Central memory CD8-positive, alpha-beta T cell (primary cell): Measurements from ENCODE around the gene MCM3AP.

Experiments
- ATAC-seq: fragments of 150-1000 bp; cut with Tn5 transposase; replicated peaks from 2 replicates; pipeline ENCODE4 v1.10.0; 2022; ENCODE audit warnings: mild to moderate bottlenecking, moderate FRiP score, moderate number of reproducible peaks; ENCODE audit not compliant: poor library complexity, severe bottlenecking; ENCODE audit errors: extremely low read depth
- DNase-seq, 2 donors: peaks; one replicate each; pipeline ENCODE4 v3.0.0; 2021; ENCODE audit warnings: low spot score in 2 of 2
- H3K27ac Mint-ChIP-seq: one replicate; pipeline ENCODE4 v1.8.0; 2022; ENCODE audit warnings: low read depth, mild to moderate bottlenecking, moderate library complexity, mixed read lengths
- H3K27me3 Mint-ChIP-seq: one replicate; pipeline ENCODE4 v1.8.0; 2022; ENCODE audit warnings: mixed read lengths
- H3K36me3 Mint-ChIP-seq: one replicate; pipeline ENCODE4 v1.8.0; 2022; ENCODE audit warnings: mild to moderate bottlenecking, moderate library complexity, mixed read lengths; ENCODE audit not compliant: insufficient read depth
- H3K4me1 Mint-ChIP-seq: one replicate; pipeline ENCODE4 v1.8.0; 2022; ENCODE audit warnings: mixed read lengths
- H3K4me3 Mint-ChIP-seq: one replicate; pipeline ENCODE4 v1.8.0; 2022; ENCODE audit warnings: mild to moderate bottlenecking, moderate library complexity, mixed read lengths
- H3K9me3 Mint-ChIP-seq: one replicate; pipeline ENCODE4 v1.8.0; 2022; ENCODE audit warnings: mixed read lengths

The MCM3AP gene

GRCh38 chr21:46301759-46302158, 16.3 kb upstream of the MCM3AP start:
- Mint-ChIP-seq H3K9me3 (no peaks in the 10 kb centered on the region), H3K36me3 (peaks cover 2% of the 10 kb centered on the region), H3K27me3 (no peaks in the 10 kb centered on the region), H3K4me3 (no peak overlapping the region), H3K27ac (no peak overlapping the region), H3K4me1 (no peaks in the 10 kb centered on the region)
- ATAC-seq (no peak), DNase-seq (no peak)

- no peaks in the 10 kb centered on the region for H3K9me3 Mint-ChIP-seq
- H3K4me1 Mint-ChIP-seq: no peaks in the 10 kb centered on the region
- no peak overlapping the region for H3K4me3 Mint-ChIP-seq
- H3K27ac Mint-ChIP-seq: no peak overlapping the region
- DNase-seq (no peak), ATAC-seq (no peak)
- no peaks in the 10 kb centered on the region for H3K27me3 Mint-ChIP-seq
- peaks cover 3% of the 10 kb centered on the region for H3K36me3 Mint-ChIP-seq
Measured at GRCh38 chr21:46299167-46299566, 13.8 kb upstream of the MCM3AP start.

DNA sequence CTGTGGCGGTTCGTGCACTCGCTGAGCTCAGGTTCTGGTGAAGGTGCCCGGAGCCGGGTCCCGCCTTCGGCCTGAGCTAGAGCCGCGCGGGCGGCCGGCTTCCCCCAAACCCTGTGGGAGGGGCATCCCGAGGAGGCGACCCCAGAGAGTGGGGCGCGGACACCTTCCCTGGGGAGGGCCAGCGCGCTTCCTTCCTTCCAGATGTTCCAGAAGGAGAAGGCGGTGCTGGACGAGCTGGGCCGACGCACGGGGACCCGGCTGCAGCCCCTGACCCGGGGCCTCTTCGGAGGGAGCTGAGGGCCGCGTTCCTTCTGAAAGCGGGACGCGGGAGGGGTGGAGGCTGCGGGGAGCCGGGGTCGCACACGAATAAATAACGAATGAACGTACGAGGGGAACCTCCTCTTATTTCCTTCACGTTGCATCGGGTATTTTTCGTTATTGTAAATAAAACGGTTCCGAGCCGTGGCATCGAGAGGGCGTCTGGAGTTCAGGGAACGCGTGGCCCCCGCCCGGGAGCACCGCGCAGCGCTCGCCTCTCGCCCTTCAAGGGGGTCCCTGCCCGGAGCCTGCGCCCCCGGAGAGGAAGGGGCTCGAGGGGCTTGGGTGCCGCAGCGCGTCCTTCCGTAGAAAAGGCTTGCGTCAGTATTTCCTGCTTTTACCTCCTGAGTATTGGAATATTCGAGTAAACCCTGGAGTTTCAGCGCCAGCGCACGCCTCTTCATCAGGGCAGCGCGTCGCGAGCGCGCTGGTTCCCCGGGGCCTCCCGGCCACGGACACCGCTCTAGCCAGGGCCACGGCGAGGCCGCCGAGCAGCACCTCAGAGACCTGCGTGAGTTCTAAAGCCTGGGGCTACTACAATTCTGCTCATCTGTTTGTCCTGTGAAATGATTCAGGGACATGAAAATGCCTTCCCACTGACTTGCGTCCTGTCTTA, 12.2 kb upstream of the MCM3AP start:
- Mint-ChIP-seq H3K9me3 (no peaks in the 10 kb centered on the region), H3K4me3 (peak overlapping the region; percentile 63), H3K27ac (peak overlapping the region; percentile 8), H3K36me3 (peaks cover 3% of the 10 kb centered on the region), H3K27me3 (no peaks in the 10 kb centered on the region), H3K4me1 (no peaks in the 10 kb centered on the region)
- ATAC-seq: no peak
- no peak for DNase-seq

DNA sequence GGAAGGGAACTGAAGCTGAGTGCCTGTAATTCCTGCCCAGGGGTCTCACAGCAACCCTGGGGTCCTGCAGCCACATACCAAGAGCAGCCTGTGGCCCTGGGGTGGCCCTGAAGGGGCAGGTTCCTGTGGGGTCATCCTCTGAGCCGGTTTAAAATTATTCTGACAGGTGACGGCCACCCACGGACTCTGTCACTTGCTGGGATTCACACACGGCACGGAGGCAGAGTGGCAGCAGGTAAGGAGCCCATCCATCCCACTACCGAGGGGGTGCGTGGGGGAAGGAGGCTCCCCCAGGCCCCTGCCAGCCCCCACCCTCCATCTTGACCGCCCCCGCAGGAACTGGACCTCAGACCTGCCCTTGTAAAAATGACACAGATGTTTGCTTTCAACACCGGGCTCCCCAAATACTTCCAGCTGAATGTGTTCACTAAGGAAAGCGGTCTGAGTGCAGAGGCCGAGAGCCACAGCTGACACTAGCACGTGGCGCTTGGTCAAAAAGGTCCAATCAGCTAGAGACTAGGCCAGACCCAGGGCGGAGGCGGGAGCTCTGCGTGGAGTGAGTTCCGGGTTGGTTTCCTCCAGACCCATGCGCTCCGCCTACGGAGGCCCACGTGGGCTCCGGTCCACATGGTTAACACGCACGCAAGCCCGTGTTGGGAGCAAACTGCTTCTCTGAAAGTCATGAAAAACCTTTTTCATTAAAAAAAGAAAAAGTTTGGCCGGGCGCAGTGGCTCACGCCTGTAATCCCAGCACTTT, 10.8 kb upstream of the MCM3AP start:
- peak; percentile 85 for ATAC-seq
- DNase-seq: peak in 1 of 2 donors; percentile 24
- no peaks in the 10 kb centered on the region for H3K4me1 Mint-ChIP-seq
- H3K27ac Mint-ChIP-seq: no peak overlapping the region
- H3K4me3 Mint-ChIP-seq: peak overlapping the region; percentile 63
- H3K9me3 Mint-ChIP-seq: no peaks in the 10 kb centered on the region
- H3K27me3 Mint-ChIP-seq: no peaks in the 10 kb centered on the region
- H3K36me3 Mint-ChIP-seq: peaks cover 3% of the 10 kb centered on the region

- ATAC-seq (no peak), DNase-seq (no peak)
- Mint-ChIP-seq H3K27me3 (no peaks in the 10 kb centered on the region), H3K9me3 (no peaks in the 10 kb centered on the region), H3K36me3 (peaks cover 3% of the 10 kb centered on the region), H3K4me1 (no peaks in the 10 kb centered on the region), H3K27ac (no peak overlapping the region), H3K4me3 (no peak overlapping the region)
Measured at GRCh38 chr21:46295177-46295770, 9.9 kb upstream of the MCM3AP start.

DNA sequence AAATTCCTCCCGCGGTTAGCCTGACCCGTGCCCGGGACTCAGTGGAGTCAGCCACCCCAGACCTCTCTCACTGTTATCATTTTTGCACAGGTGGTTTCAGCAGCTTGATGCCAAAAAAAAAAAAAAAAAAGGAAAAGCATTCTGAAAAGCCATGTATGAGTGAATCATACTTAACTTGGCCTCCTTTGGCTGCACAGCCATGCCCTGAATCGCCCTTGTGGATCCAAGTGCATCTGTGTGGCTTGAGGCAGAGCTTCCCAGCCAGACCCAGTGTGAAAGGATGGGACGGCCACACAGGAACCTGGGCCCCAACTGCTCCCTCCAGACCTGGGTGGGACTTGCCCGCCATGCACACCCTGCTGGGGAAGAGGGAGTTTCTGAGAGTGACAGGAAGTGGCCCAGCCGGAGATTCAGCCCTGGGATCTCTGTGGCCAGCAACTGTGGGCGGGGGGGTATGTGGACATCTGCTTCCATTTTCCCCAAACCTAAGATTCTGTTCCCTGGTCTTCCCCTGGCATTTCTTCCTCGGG, 9.3 kb upstream of the MCM3AP start:
- Mint-ChIP-seq H3K4me1 (peaks cover 3% of the 10 kb centered on the region), H3K27me3 (no peaks in the 10 kb centered on the region), H3K9me3 (no peaks in the 10 kb centered on the region), H3K36me3 (peaks cover 3% of the 10 kb centered on the region), H3K4me3 (no peak overlapping the region), H3K27ac (no peak overlapping the region)
- ATAC-seq: no peak
- no peak for DNase-seq

GRCh38 chr21:46291561-46291960, 6.2 kb upstream of the MCM3AP start:
- no peak overlapping the region for H3K4me3 Mint-ChIP-seq
- H3K27me3 Mint-ChIP-seq: no peaks in the 10 kb centered on the region
- no peak for DNase-seq
- H3K4me1 Mint-ChIP-seq: peaks cover 17% of the 10 kb centered on the region
- no peaks in the 10 kb centered on the region for H3K9me3 Mint-ChIP-seq
- H3K36me3 Mint-ChIP-seq: peaks cover 4% of the 10 kb centered on the region
- no peak overlapping the region for H3K27ac Mint-ChIP-seq
- no peak for ATAC-seq

DNA sequence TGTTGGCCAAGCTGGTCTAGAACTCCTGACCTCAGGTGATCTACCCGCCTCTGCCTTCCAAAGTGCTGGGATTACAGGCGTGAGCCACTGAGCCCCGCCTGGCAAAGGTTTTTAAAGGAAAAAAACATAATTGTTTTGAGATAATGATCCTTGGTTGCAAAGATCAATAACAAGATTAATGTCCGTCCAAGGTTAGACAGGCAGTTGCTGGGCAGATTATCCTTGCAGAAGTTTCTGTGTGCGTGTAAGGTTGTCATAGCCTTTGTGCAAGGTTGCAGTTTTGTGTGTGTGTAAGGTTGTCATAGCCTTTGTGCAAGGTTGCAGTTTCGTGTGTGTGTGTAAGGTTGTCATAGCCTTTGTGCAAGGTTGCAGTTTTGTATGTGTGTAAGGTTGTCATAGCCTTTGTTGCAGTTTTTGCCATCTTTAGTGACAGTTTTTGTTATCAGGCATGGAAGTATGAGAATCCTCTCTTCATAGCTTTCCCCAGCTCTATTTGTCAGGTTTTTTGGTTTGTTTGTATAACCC, 4.3 kb upstream of the MCM3AP start:
- peaks cover 29% of the 10 kb centered on the region for H3K4me1 Mint-ChIP-seq
- no peak for ATAC-seq
- no peaks in the 10 kb centered on the region for H3K9me3 Mint-ChIP-seq
- H3K27ac Mint-ChIP-seq: no peak overlapping the region
- peaks cover 8% of the 10 kb centered on the region for H3K36me3 Mint-ChIP-seq
- H3K4me3 Mint-ChIP-seq: no peak overlapping the region
- H3K27me3 Mint-ChIP-seq: no peaks in the 10 kb centered on the region
- no peak for DNase-seq

DNA sequence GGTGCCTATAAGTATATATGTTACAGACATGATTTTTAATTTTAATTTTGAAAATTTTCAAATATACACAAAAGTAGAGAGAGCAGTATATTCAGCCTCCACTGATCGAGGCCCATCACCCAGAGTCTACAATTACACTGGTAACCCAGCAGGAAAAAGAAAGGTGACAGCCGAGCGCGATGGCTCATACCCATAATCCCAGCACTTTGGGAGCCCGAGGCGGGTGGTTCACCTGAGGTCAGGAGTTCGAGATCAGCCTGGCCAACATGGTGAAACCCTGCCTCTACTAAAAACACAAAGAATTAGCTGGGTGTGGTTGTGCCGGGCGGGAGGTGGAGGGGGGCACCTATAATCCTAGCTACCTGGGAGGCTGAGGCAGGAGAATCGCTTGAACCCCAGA, 2.1 kb upstream of the MCM3AP start:
- Mint-ChIP-seq H3K36me3 (peaks cover 8% of the 10 kb centered on the region), H3K4me1 (peaks cover 38% of the 10 kb centered on the region), H3K4me3 (no peak overlapping the region), H3K27me3 (no peaks in the 10 kb centered on the region), H3K27ac (peak overlapping the region; percentile 94), H3K9me3 (no peaks in the 10 kb centered on the region)
- no peak for ATAC-seq
- DNase-seq: no peak

GRCh38 chr21:46286648-46287002, 1.2 kb upstream of the MCM3AP start:
- Mint-ChIP-seq H3K27ac (peak overlapping the region; percentile 94), H3K9me3 (no peaks in the 10 kb centered on the region), H3K27me3 (no peaks in the 10 kb centered on the region), H3K4me3 (peak overlapping the region; percentile 93), H3K4me1 (peaks cover 38% of the 10 kb centered on the region), H3K36me3 (peaks cover 12% of the 10 kb centered on the region)
- no peak for DNase-seq
- ATAC-seq: peak; percentile 43

GRCh38 chr21:46285761-46286647, 593 bp upstream of the MCM3AP start, which contains the start of gene YBEY:
YBEY (plus strand) TSS chr21:46286342; CDS start chr21:46286914, 572 bp downstream.
- H3K36me3 Mint-ChIP-seq: peaks cover 15% of the 10 kb centered on the region
- no peaks in the 10 kb centered on the region for H3K9me3 Mint-ChIP-seq
- peak within 1 kb of the TSS; percentile 94 for H3K27ac Mint-ChIP-seq
- ATAC-seq (peak; percentile 84), DNase-seq (peak; percentile 71 to 73)
- peaks cover 42% of the 10 kb centered on the region for H3K4me1 Mint-ChIP-seq
- H3K4me3 Mint-ChIP-seq: peak within 1 kb of the TSS; percentile 93
- no peaks in the 10 kb centered on the region for H3K27me3 Mint-ChIP-seq
